ENCODE data around the gene CACNA1I. TPM values are rescaled to one million over a fixed set of nuclear protein-coding genes. Genes with fewer than 3 reads are reported as not detected.

Gene CACNA1I
- total and polyA plus RNA-seq, 2 of the 8 experiments (the other 6 are each of a cell fraction or from before 2014, with no cell fraction given) = 0.77 to 1.2 TPM

DNA sequence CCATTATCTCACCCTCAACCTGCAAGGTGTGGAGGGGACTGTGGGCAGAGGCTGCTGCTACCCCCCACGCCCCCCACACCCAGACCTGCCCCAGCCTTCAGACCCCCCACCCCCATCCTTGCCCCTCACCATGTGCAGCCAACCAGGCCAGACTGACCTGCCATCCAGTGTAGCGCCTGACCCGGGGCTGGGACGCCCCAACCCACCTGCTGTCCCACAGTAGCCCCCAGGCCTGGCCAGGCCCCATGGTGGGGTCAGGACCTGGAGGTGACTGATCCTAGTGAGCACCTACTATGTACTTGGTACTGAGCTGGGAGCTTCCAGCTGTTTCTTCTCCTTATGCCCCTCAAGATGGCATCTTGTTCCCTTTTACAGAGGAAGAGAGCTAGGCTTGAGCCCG, 113.1 kb downstream of the CACNA1I start:
- Histone ChIP-seq H2AFZ (ENCODE audit: low read length) (no peak overlapping the region), H3K4me3 (ENCODE audit: extremely low read depth in 1 of 4, insufficient read depth in 2 of 4, low read depth in 3 of 4, low read length in 4 of 4) (no peak overlapping the region), H3K18ac (ENCODE audit: extremely low read depth, low read length) (no peak overlapping the region), H2BK20ac (ENCODE audit: low read length) (no peak overlapping the region), H3K79me1 (ENCODE audit: low read depth, low read length) (no peaks in the 10 kb centered on the region), H2BK15ac (ENCODE audit: low read length) (no peak overlapping the region), H2BK12ac (ENCODE audit: low read depth, low read length) (no peak overlapping the region), H2AK5ac (ENCODE audit: low read depth, low read length) (no peak overlapping the region), H3K27ac (ENCODE audit: low read depth, low read length) (no peak overlapping the region), H3K9ac (replicated peaks in 1 of 4; ENCODE audit: extremely low read depth in 1 of 4, low read depth in 3 of 4, low read length in 3 of 4) (no peak overlapping the region), H3K4ac (replicated peaks; ENCODE audit: insufficient read length, low read depth, low read length) (no peak overlapping the region), H3K23me2 (ENCODE audit: low read depth, low read length) (no peaks in the 10 kb centered on the region), H3K79me2 (ENCODE audit: control insufficient read depth in 1 of 2, insufficient read depth in 2 of 2, low read length in 2 of 2) (no peaks in the 10 kb centered on the region), H3K56ac (replicated peaks; ENCODE audit: insufficient read length, low read depth, low read length) (no peak overlapping the region), H3K4me1 (replicated peaks in 1 of 4; ENCODE audit: control insufficient read depth in 3 of 4, insufficient read depth in 4 of 4, low read length in 3 of 4) (peaks cover 0 to 11% (median 2%) of the 10 kb centered on the region in 4 experiments; a peak in 4 of 7 replicates), H4K20me1 (replicated peaks in 1 of 2; ENCODE audit: control insufficient read depth in 1 of 2, insufficient read depth in 2 of 2, low read length in 2 of 2) (peaks cover 0 to 2% of the 10 kb centered on the region in 2 experiments), H2BK120ac (replicated peaks; ENCODE audit: low read depth, low read length) (no peak overlapping the region), H3K9me3 (ENCODE audit: insufficient read depth in 2 of 2, low read depth in 1 of 2, low read length in 1 of 2) (no peaks in the 10 kb centered on the region), H3K14ac (ENCODE audit: insufficient read length) (no peak overlapping the region), H2BK5ac (ENCODE audit: low read depth, low read length) (no peak overlapping the region), H3K4me2 (ENCODE audit: insufficient read depth in 1 of 2, low read depth in 2 of 2, low read length in 2 of 2) (no peak overlapping the region), H3K36me3 (ENCODE audit: control insufficient read depth in 2 of 4, insufficient read depth in 4 of 4, low read length in 3 of 4) (no peaks in the 10 kb centered on the region), H4K5ac (ENCODE audit: insufficient read length, low read depth, low read length) (no peak overlapping the region), H3K23ac (ENCODE audit: insufficient read length) (no peak overlapping the region), H3K27me3 (replicated peaks in 1 of 4; ENCODE audit: control insufficient read depth in 3 of 4, extremely low read depth in 1 of 4, insufficient read depth in 3 of 4, low read length in 3 of 4) (no peaks in the 10 kb centered on the region), H4K91ac (replicated peaks; ENCODE audit: insufficient read length, low read length) (no peak overlapping the region), H4K8ac (ENCODE audit: extremely low read depth, insufficient read depth, low read length) (no peak overlapping the region)
- no peak for DNase-seq (ENCODE audit: low read depth in 1 of 2, low spot score in 2 of 2)
- CTCF ChIA-PET (ENCODE audit: partially characterized antibody) = interaction anchor here (0.7 to 1.7 kb wide), 2 partner anchors 62 to 124 kb away, joined by 3 to 4 read pairs; no protein-coding TSS in a partner anchor
- POLR2A ChIA-PET (ENCODE audit: partially characterized antibody) = interaction anchor here (0.9 to 1.0 kb wide), 2 partner anchors 24 to 54 kb away, joined by 3 read pairs; no protein-coding TSS in a partner anchor
- no peak for FAIRE-seq
- TF ChIP-seq CBX8 (IDR thresholded peaks at IDR 0.05; ENCODE audit: borderline replicate concordance, low read depth, low read length) = no peak
- TF ChIP-seq BACH1 (IDR thresholded peaks at IDR 0.05; ENCODE audit: low read length) = no peak
- no peak for TF ChIP-seq KDM5A (IDR thresholded peaks at IDR 0.05; ENCODE audit: low read length)
- TF ChIP-seq RNF2 (IDR thresholded peaks at IDR 0.05; ENCODE audit: borderline replicate concordance, low read depth, low read length, missing control alignments, poor library complexity, severe bottlenecking) = no peak
- no peak for TF ChIP-seq FOSL1 (IDR thresholded peaks at IDR 0.05; ENCODE audit: insufficient read depth, low read depth, low read length)
- TF ChIP-seq SP4 (IDR thresholded peaks at IDR 0.05; ENCODE audit: low read length) = no peak
- no peak for TF ChIP-seq SP1 (IDR thresholded peaks at IDR 0.05; ENCODE audit: low read depth, low read length)
- no peak for TF ChIP-seq POU5F1 (IDR thresholded peaks at IDR 0.05; ENCODE audit: low read depth, low read length)
- no peak for TF ChIP-seq NRF1 (IDR thresholded peaks at IDR 0.05; ENCODE audit: low read depth, low read length)
- 92% methylated on average over 4 of the region's 5 CpGs; no CpG with 5 or more reads in 1 of the 2 experiments for WGBS, 2 experiments (ENCODE audit: extremely low coverage in 1 of 2, insufficient coverage in 1 of 2, insufficient read length in 1 of 2, insufficient replicate concordance in 2 of 2, low coverage in 1 of 2, low lambda C conversion rate in 2 of 2, missing lambda C conversion rate in 1 of 2)
